A549 treated with Mapracorat at 1 μM for 4 hours (cell line): Measurements from ENCODE around the gene TEX53. TPM values are rescaled to one million over a fixed set of nuclear protein-coding genes. Genes with fewer than 3 reads are reported as not detected.

Experiments used
- total RNA-seq: library from RNA; stranded (reverse); fragments of 200-300 nt; extraction: Qiagen RNA extraction; gene quantifications from 5 replicates; pipeline ENCODE4 v1.2.3, GENCODE V29; 2022

Gene TEX53
- total RNA-seq: not detected in 5 replicates

GRCh38 chr9:114657705-114658104 lies at the start of gene TEX53:
Gene TEX53 (minus strand): TSS chr9:114657805. CDS start chr9:114657774, 31 bp downstream.

GRCh38 chr9:114681594-114682332 lies 24.2 kb upstream of the TEX53 start, which contains the start of gene TEX48:
Gene TEX48 (minus strand): TSS chr9:114682192. CDS start chr9:114671723, 10,469 bp downstream.

Other genes starting within 250 kb of the TEX53 start
- 5.0 to 8.2 TPM (median 6.9 TPM) in 5 replicates for gene WHRN, start 152.3 kb downstream of the TEX53 start, total RNA-seq
- gene ATP6V1G1, start 70.0 kb downstream of the TEX53 start, total RNA-seq: 106 to 155 TPM (median 114 TPM) in 5 replicates
- 10.7 to 12.4 TPM (median 11.6 TPM) in 5 replicates for gene TMEM268, start 46.5 kb downstream of the TEX53 start, total RNA-seq
- gene TEX48, start 24.4 kb upstream of the TEX53 start, total RNA-seq: not detected in 5 replicates
- 0.08 to 0.12 TPM (median 0.10 TPM) in 5 replicates for gene TNFSF15, start 148.2 kb upstream of the TEX53 start, total RNA-seq